ENCODE data around the gene HOXA13. TPM values are rescaled to one million over a fixed set of nuclear protein-coding genes. Genes with fewer than 3 reads are reported as not detected.

The HOXA13 gene
- total RNA-seq, 2 experiments from 2014 or later, result 0.32 to 0.54 TPM

DNA sequence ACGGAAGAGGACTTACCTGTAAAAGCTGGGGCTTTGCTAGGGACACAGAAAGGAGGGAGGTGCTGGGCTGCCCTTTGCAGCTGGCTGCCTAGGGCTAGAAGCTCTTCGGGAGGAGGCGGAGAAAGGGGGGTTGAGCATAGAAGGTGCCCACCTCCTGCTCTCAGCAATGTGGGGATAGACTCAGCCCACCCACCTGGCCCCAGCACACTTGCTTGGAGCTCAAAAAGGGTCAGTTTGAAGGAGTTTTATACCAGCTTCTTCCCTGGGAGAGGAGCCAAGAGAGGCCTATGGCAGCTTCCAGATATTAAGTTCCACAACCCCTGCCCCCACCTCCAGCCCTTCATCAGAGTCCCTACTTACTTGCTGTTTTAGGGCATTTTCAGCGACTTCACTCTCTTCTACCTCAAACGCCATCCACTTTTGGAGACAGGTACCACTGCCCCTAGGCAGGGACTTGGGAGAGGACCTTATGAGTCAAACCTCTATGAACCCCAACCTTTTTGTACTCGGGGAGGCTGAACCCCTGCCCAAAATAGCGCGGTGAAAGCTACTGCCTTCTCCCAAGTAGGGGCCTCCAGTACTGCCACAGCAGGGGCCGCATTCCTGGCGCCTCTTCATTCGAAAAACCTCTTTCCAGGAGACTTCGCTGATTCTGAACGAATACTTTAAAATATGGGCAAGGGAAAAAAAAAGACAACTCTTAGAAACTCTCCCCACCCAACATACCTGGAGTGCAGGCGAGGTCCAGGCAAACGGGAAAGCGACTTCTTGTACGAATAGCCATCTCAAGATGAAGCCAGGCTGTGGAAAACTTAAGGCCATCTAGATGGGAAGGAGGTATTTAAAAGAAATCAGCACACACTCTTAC is 41.5 kb upstream of the HOXA13 start:
- Histone ChIP-seq H3K36me3 (ENCODE audit: insufficient read depth, low read length) (no peaks in the 10 kb centered on the region), H3K9me3 (ENCODE audit: low read length) (no peaks in the 10 kb centered on the region), H3K9me2 (ENCODE audit: insufficient read depth, low read length) (no peaks in the 10 kb centered on the region), H3K27ac (ENCODE audit: low read depth, low read length, poor library complexity, severe bottlenecking) (no peak overlapping the region), H3K4me2 (ENCODE audit: low read length) (no peak overlapping the region), H3K79me2 (ENCODE audit: insufficient read depth, low read depth, low read length) (no peaks in the 10 kb centered on the region), H4K20me1 (ENCODE audit: insufficient read depth, low read length) (no peaks in the 10 kb centered on the region), H3K4me3 (ENCODE audit: low read depth, low read length, poor library complexity, severe bottlenecking) (no peak overlapping the region), H3K4me1 (ENCODE audit: insufficient read depth, low read length, poor library complexity, severe bottlenecking) (no peaks in the 10 kb centered on the region), H2AFZ (ENCODE audit: low read length) (no peak overlapping the region)
- DNase-seq (ENCODE audit: low spot score), result no peak
- no TSS peak for BruUV-seq (replicated peaks)
- TF ChIP-seq, protein P1, sequence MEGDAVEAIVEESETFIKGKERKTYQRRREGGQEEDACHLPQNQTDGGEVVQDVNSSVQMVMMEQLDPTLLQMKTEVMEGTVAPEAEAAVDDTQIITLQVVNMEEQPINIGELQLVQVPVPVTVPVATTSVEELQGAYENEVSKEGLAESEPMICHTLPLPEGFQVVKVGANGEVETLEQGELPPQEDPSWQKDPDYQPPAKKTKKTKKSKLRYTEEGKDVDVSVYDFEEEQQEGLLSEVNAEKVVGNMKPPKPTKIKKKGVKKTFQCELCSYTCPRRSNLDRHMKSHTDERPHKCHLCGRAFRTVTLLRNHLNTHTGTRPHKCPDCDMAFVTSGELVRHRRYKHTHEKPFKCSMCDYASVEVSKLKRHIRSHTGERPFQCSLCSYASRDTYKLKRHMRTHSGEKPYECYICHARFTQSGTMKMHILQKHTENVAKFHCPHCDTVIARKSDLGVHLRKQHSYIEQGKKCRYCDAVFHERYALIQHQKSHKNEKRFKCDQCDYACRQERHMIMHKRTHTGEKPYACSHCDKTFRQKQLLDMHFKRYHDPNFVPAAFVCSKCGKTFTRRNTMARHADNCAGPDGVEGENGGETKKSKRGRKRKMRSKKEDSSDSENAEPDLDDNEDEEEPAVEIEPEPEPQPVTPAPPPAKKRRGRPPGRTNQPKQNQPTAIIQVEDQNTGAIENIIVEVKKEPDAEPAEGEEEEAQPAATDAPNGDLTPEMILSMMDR (conservative IDR thresholded peaks at IDR 0.05; ENCODE audit: low read length), result no peak
- TF ChIP-seq EZH2phosphoT487 (IDR thresholded peaks at IDR 0.05; ENCODE audit: borderline replicate concordance, low read depth, low read length), result no peak
- intact Hi-C loops (cut with micrococcal nuclease; ENCODE audit: unreplicated experiment), result no loop called here
- POLR2A ChIA-PET, result no interaction called here
- CTCF ChIA-PET (ENCODE audit: unreplicated experiment), result interaction anchor here (0.7 kb wide), 1 partner anchor 1222 kb away, joined by 3 read pairs; no protein-coding TSS in a partner anchor

DNA sequence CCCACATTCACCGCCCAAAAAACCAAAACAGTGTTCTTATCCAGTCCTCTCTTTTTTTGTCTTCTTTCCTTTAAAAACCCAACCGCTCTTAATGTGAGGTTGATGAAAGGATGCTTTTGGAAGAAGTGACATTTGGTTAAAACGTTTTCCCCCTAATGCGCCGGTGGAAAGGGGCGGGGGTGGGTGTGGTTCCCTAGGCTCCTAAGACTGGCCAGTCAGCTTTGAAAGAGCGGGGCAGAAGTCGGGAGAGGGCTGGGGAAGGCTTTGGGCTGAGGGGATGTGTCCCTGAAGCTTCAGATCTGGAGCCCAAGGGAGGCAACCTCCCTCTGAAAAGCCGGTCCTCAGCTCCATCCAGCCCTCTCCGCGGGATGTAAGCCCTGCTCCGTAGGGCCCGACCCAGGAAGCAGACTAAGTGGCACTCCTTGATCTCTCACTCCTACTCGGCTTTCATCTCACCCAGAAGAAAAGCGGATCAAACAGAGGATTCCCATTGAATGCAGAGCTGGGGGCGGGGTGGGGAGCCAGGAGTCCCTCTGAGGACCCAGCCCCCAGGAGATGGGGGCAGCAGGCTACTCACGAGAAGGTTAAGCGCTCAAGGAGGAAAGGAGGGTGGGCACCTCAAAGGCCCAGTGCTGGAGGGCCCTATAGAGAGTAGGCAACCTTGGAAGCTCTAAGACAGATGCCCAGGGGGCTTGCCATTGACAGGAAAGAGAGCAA is 40.3 kb upstream of the HOXA13 start:
- BruUV-seq (replicated peaks), result no TSS peak
- no peak overlapping the region for H3K27ac ChIP-seq (ENCODE audit: low read depth, low read length, poor library complexity, severe bottlenecking)
- TF ChIP-seq EZH2phosphoT487 (IDR thresholded peaks at IDR 0.05; ENCODE audit: borderline replicate concordance, low read depth, low read length), result no peak
- TF ChIP-seq, protein P1 (conservative IDR thresholded peaks at IDR 0.05; ENCODE audit: low read length), result no peak
- no peak overlapping the region for H2AFZ ChIP-seq (ENCODE audit: low read length)
- DNase-seq (ENCODE audit: low spot score), result no peak
- H3K79me2 ChIP-seq (ENCODE audit: insufficient read depth, low read depth, low read length), result no peaks in the 10 kb centered on the region
- H3K9me2 ChIP-seq (ENCODE audit: insufficient read depth, low read length), result no peaks in the 10 kb centered on the region
- H3K4me1 ChIP-seq (ENCODE audit: insufficient read depth, low read length, poor library complexity, severe bottlenecking), result no peaks in the 10 kb centered on the region
- no peaks in the 10 kb centered on the region for H3K36me3 ChIP-seq (ENCODE audit: insufficient read depth, low read length)
- H3K4me2 ChIP-seq (ENCODE audit: low read length), result no peak overlapping the region
- POLR2A ChIA-PET, result interaction anchor here (0.7 kb wide), 1 partner anchor 1863 kb away, joined by 3 read pairs; no protein-coding TSS in a partner anchor
- no peaks in the 10 kb centered on the region for H4K20me1 ChIP-seq (ENCODE audit: insufficient read depth, low read length)
- CTCF ChIA-PET (ENCODE audit: unreplicated experiment), result no interaction called here
- no peaks in the 10 kb centered on the region for H3K9me3 ChIP-seq (ENCODE audit: low read length)
- intact Hi-C loops (cut with micrococcal nuclease; ENCODE audit: unreplicated experiment), result no loop called here
- H3K4me3 ChIP-seq (ENCODE audit: low read depth, low read length, poor library complexity, severe bottlenecking), result no peak overlapping the region

Measured in OCI-LY7 (cell line).